ENCODE results near the gene RALGAPA1. TPM values are rescaled to one million over a fixed set of nuclear protein-coding genes. Genes with fewer than 3 reads are reported as not detected.

The RALGAPA1 gene
- total and polyA plus RNA-seq, 2 donors (not counting 1 experiment from before 2014, with no cell fraction given) = 7.2 to 34.5 TPM

GRCh38 chr14:35715079-35715478, 94.0 kb downstream of the RALGAPA1 start:
- no peaks in the 10 kb centered on the region for H3K4me1 ChIP-seq (ENCODE audit: control insufficient read depth, extremely low read depth, insufficient read depth, low read length)
- no peak overlapping the region for H2AFZ ChIP-seq (ENCODE audit: low read length)
- H3K27me3 ChIP-seq (ENCODE audit: control insufficient read depth, insufficient read depth, low read length) = no peaks in the 10 kb centered on the region
- no peaks in the 10 kb centered on the region for H3K9me3 ChIP-seq (ENCODE audit: control insufficient read depth, insufficient read depth, low read depth, low read length)
- no peak overlapping the region for H3K4me3 ChIP-seq (replicated peaks in 1 of 4; ENCODE audit: control extremely low read depth in 1 of 4, insufficient read depth in 1 of 4, low read depth in 3 of 4, low read length in 4 of 4)
- no peak overlapping the region for H3K9ac ChIP-seq (ENCODE audit: insufficient read depth, low read length)
- no peak for DNase-seq (ENCODE audit: low read depth in 2 of 2)
- H3K36me3 ChIP-seq (ENCODE audit: control insufficient read depth, insufficient read depth, low read length) = no peaks in the 10 kb centered on the region
- H3K79me2 ChIP-seq (ENCODE audit: control insufficient read depth, insufficient read depth, low read length) = no peaks in the 10 kb centered on the region
- TF ChIP-seq, protein P1, sequence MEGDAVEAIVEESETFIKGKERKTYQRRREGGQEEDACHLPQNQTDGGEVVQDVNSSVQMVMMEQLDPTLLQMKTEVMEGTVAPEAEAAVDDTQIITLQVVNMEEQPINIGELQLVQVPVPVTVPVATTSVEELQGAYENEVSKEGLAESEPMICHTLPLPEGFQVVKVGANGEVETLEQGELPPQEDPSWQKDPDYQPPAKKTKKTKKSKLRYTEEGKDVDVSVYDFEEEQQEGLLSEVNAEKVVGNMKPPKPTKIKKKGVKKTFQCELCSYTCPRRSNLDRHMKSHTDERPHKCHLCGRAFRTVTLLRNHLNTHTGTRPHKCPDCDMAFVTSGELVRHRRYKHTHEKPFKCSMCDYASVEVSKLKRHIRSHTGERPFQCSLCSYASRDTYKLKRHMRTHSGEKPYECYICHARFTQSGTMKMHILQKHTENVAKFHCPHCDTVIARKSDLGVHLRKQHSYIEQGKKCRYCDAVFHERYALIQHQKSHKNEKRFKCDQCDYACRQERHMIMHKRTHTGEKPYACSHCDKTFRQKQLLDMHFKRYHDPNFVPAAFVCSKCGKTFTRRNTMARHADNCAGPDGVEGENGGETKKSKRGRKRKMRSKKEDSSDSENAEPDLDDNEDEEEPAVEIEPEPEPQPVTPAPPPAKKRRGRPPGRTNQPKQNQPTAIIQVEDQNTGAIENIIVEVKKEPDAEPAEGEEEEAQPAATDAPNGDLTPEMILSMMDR (conservative IDR thresholded peaks at IDR 0.05 in 1 of 2, IDR thresholded peaks at IDR 0.05 in 1 of 2; ENCODE audit: low read depth in 1 of 2, low read length in 2 of 2) = no peak
- TF ChIP-seq EZH2 (IDR thresholded peaks at IDR 0.05; ENCODE audit: low read length, missing control alignments) = no peak
- H4K20me1 ChIP-seq (ENCODE audit: control insufficient read depth, extremely low read depth, insufficient read depth, low read length) = no peaks in the 10 kb centered on the region
- no peak overlapping the region for H3K4me2 ChIP-seq (ENCODE audit: extremely low read depth, insufficient read depth, low read length)
- no peak overlapping the region for H3K27ac ChIP-seq (ENCODE audit: insufficient read depth, low read length)

DNA sequence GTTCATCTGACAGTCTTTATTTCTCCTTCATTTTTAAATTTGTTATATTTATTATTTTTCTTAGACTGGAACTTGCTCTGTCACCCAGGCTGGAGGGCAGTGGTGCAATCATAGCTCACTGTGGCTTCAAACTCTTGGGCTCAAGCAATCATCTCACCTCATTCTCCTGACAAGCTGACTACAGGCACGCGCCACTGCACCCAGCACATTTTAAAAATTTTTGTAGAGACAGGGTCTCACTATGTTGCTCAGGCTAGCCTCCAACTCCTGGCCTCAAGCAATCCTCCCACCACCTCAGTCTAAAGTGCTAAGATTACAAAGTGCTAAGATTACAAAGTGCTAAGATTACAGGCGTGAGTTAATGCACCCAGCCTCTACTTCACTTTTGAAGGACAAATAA, 96.6 kb downstream of the RALGAPA1 start:
- Histone ChIP-seq H4K20me1 (ENCODE audit: control insufficient read depth, extremely low read depth, insufficient read depth, low read length) (no peaks in the 10 kb centered on the region), H2AFZ (ENCODE audit: low read length) (no peak overlapping the region), H3K9me3 (ENCODE audit: control insufficient read depth, insufficient read depth, low read depth, low read length) (no peaks in the 10 kb centered on the region), H3K36me3 (ENCODE audit: control insufficient read depth, insufficient read depth, low read length) (no peaks in the 10 kb centered on the region), H3K9ac (ENCODE audit: insufficient read depth, low read length) (no peak overlapping the region), H3K4me1 (ENCODE audit: control insufficient read depth, extremely low read depth, insufficient read depth, low read length) (no peaks in the 10 kb centered on the region), H3K27ac (ENCODE audit: insufficient read depth, low read length) (no peak overlapping the region), H3K79me2 (ENCODE audit: control insufficient read depth, insufficient read depth, low read length) (no peaks in the 10 kb centered on the region), H3K27me3 (ENCODE audit: control insufficient read depth, insufficient read depth, low read length) (no peaks in the 10 kb centered on the region), H3K4me2 (ENCODE audit: extremely low read depth, insufficient read depth, low read length) (no peak overlapping the region), H3K4me3 (replicated peaks in 1 of 4; ENCODE audit: control extremely low read depth in 1 of 4, insufficient read depth in 1 of 4, low read depth in 3 of 4, low read length in 4 of 4) (no peak overlapping the region)
- no peak for DNase-seq (ENCODE audit: low read depth in 2 of 2)
- TF ChIP-seq EZH2 (IDR thresholded peaks at IDR 0.05; ENCODE audit: low read length, missing control alignments) = no peak
- TF ChIP-seq, protein P1 (conservative IDR thresholded peaks at IDR 0.05 in 1 of 2, IDR thresholded peaks at IDR 0.05 in 1 of 2; ENCODE audit: low read depth in 1 of 2, low read length in 2 of 2) = no peak

GRCh38 chr14:35708062-35708461, 101.0 kb downstream of the RALGAPA1 start:
- TF ChIP-seq, protein P1 (conservative IDR thresholded peaks at IDR 0.05 in 1 of 2, IDR thresholded peaks at IDR 0.05 in 1 of 2; ENCODE audit: low read depth in 1 of 2, low read length in 2 of 2) = no peak
- TF ChIP-seq EZH2 (IDR thresholded peaks at IDR 0.05; ENCODE audit: low read length, missing control alignments) = no peak
- H3K4me3 ChIP-seq (replicated peaks in 1 of 4; ENCODE audit: control extremely low read depth in 1 of 4, insufficient read depth in 1 of 4, low read depth in 3 of 4, low read length in 4 of 4) = no peak overlapping the region
- H3K36me3 ChIP-seq (ENCODE audit: control insufficient read depth, insufficient read depth, low read length) = no peaks in the 10 kb centered on the region
- no peak overlapping the region for H2AFZ ChIP-seq (ENCODE audit: low read length)
- no peaks in the 10 kb centered on the region for H3K79me2 ChIP-seq (ENCODE audit: control insufficient read depth, insufficient read depth, low read length)
- no peaks in the 10 kb centered on the region for H4K20me1 ChIP-seq (ENCODE audit: control insufficient read depth, extremely low read depth, insufficient read depth, low read length)
- H3K4me2 ChIP-seq (ENCODE audit: extremely low read depth, insufficient read depth, low read length) = no peak overlapping the region
- H3K9me3 ChIP-seq (ENCODE audit: control insufficient read depth, insufficient read depth, low read depth, low read length) = no peaks in the 10 kb centered on the region
- H3K27ac ChIP-seq (ENCODE audit: insufficient read depth, low read length) = no peak overlapping the region
- no peak overlapping the region for H3K9ac ChIP-seq (ENCODE audit: insufficient read depth, low read length)
- no peaks in the 10 kb centered on the region for H3K4me1 ChIP-seq (ENCODE audit: control insufficient read depth, extremely low read depth, insufficient read depth, low read length)
- H3K27me3 ChIP-seq (ENCODE audit: control insufficient read depth, insufficient read depth, low read length) = no peaks in the 10 kb centered on the region
- DNase-seq (ENCODE audit: low read depth in 2 of 2) = no peak

Data from fibroblast of lung (primary cell).